Coronary artery (tissue), 2 donors: Measurements from ENCODE around the gene MAGI1.

ENCODE experiments used
- DNase-seq: peaks from one replicate; pipeline ENCODE4 v3.0.0-alpha.2; 2017; ENCODE audit warnings: low spot score
- H3K27ac ChIP-seq, 2 donors: fragments of 200-600 bp; sonication (generic); one replicate each; pipeline ENCODE4 v1.5.1; 2016 to 2019
- H3K4me3 ChIP-seq: fragments of 200-600 bp; sonication (generic); 2 replicates; pipeline ENCODE4 v1.5.1; 2016; ENCODE audit warnings: mild to moderate bottlenecking, moderate library complexity
- CTCF ChIP-seq: fragments of 200-600 bp; sonication (generic); IDR thresholded peaks from one replicate; pipeline ENCODE4 v1.5.1; 2019; ENCODE audit warnings: antibody characterized with exemption

MAGI1 gene

GRCh38 chr3:65884071-65884470, 154.6 kb downstream of the MAGI1 start:
- Histone ChIP-seq H3K4me3 (no peak overlapping the region), H3K27ac (no peak overlapping the region)
- TF ChIP-seq CTCF: no peak
- no peak for DNase-seq

- no peak for TF ChIP-seq CTCF
- DNase-seq: no peak
- H3K27ac ChIP-seq: no peak overlapping the region
- peak overlapping the region; percentile 13 for H3K4me3 ChIP-seq
These were observed 155.1 kb downstream of the MAGI1 start for GRCh38 chr3:65883613-65884012.

DNA sequence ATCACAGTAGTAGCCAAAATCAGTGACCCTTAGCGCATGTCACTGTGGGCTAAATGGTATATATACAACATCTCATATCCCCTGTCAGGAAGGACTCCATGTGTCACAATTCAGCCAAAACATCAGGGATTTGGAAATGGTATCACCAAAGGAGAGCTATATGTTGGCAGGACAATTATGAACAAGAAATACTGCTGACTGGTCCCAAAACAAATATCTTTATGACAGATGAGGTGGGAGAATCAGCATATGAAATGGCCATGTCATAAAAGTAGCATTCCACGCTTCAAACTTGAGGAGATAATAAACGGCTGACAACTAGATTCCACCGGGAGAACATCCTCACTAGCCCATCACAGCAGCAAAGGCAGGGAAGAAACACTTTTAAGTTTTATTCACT, 158.4 kb downstream of the MAGI1 start:
- no peak for DNase-seq
- TF ChIP-seq CTCF: no peak
- Histone ChIP-seq H3K27ac (no peak overlapping the region), H3K4me3 (no peak overlapping the region)

GRCh38 chr3:65879372-65879771, 159.3 kb downstream of the MAGI1 start:
- no peak overlapping the region for H3K4me3 ChIP-seq
- no peak for TF ChIP-seq CTCF
- DNase-seq: no peak
- H3K27ac ChIP-seq: no peak overlapping the region

DNA sequence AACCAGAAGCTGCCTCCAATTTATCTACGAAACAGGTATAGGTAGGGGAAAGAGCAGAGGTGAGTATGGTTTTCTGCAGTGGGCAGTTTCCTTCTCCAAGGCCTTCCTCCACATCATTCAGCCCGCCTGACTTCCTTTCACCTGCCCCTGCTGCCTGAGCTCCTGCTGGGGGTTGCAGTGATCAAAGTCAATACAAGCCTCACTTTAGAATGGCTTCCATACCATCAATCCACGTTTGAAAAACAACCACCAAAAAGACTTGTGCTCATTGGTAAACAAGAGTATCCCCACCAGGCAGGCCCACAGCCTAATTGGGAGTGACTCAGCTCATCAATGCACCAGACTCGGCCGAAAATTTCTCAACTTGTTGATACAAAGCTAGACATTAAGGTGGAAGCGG, 159.9 kb downstream of the MAGI1 start:
- DNase-seq: no peak
- Histone ChIP-seq H3K4me3 (no peak overlapping the region), H3K27ac (no peak overlapping the region)
- TF ChIP-seq CTCF: no peak

DNA sequence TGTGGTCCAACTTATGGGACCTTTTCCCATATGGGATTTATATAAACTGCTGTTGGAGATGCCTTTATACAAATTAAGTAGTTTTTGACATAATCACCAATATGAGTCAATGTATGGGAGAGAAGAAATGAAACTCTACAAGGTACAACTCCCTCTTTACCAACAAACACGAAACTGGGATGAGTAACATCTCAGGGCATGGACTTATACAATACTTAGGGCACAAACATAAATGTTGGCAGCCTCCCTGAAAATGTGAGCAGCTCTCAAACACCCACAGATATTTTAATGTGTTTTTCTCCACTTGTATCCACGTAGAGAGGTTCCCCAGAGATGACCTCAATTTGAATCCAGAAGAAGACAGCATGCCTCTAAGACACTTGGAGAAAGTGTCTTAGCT, 161.6 kb downstream of the MAGI1 start:
- H3K27ac ChIP-seq: no peak overlapping the region
- no peak for TF ChIP-seq CTCF
- H3K4me3 ChIP-seq: no peak overlapping the region
- no peak for DNase-seq

DNA sequence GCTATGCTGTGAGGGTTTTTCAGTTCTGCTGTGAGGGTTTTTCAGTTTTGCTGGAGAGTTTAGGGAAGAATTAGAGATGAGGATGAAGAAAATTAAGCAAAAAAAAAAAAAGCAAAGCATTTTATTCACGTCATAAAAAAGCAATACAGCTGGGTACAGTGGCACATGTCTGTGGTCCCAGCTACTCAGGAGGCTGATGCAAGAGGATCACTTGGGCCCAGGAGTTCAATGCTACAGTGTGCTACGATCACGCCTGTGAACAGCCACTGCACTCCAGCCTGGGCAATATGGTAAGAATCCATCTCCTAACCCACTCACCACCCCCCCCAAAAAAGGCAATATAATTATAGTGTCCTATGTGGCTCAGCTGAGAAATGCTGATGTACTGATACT, 162.7 kb downstream of the MAGI1 start:
- H3K27ac ChIP-seq: no peak overlapping the region
- DNase-seq: no peak
- TF ChIP-seq CTCF: no peak
- no peak overlapping the region for H3K4me3 ChIP-seq
